ENCODE results near the gene KRCC1.

Gene KRCC1

DNA sequence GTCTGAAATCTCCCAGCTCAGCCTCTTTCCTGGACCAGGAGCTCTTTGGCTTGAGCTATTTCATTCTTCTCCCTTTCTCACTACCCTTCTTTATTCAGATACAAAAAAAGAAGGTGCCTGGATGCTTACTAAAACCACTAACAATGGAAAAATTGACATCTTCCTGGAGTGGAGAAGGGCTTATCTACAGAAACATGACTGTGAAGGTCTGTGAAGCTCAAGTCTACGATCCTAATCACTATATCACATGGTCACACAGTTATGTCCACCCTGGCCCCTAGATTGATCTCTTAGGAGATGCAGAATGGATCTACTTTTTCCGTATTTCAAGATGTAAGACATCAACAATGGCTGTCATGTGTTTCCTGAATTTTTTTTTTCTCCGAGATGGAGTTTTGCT is 5.7 kb upstream of the KRCC1 start:
- Histone ChIP-seq H3K27me3 (ENCODE audit: control insufficient read depth in 1 of 2, insufficient read depth in 2 of 2, low read length in 2 of 2) (no peaks in the 10 kb centered on the region), H3K9ac (ENCODE audit: low read length in 2 of 2) (no peak overlapping the region), H3K9me3 (ENCODE audit: control insufficient read depth in 2 of 2, low read length in 2 of 2) (no peaks in the 10 kb centered on the region), H3K4me1 (ENCODE audit: control insufficient read depth, insufficient read depth, low read length) (peaks cover 6% of the 10 kb centered on the region), H3K36me3 (ENCODE audit: control insufficient read depth in 2 of 2, insufficient read depth in 2 of 2, low read length in 2 of 2) (no peaks in the 10 kb centered on the region), H3K4me3 (ENCODE audit: low read length in 2 of 2) (no peak overlapping the region), H3K27ac (ENCODE audit: low read length) (no peak overlapping the region)

DNA sequence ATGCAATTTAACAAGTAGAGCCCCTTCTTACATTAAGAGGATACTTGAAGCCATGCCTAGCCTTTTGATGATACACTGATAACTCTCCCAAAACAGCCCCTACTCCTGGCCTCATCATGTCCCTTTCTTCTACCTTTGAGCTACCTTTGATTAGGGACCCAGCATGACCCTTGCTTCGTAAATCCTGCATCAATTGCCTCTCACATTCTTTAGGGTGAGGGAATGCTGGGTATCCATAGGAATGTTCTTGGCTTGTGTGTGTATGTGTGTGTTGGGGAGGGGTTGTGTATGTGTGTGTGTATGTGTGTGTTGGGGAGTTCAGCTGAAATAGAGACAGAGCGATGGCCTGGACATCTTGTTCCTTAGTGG is 5.3 kb upstream of the KRCC1 start:
- H3K4me1 ChIP-seq (ENCODE audit: control insufficient read depth, insufficient read depth, low read length) = peaks cover 11% of the 10 kb centered on the region
- H3K9me3 ChIP-seq (ENCODE audit: control insufficient read depth in 2 of 2, low read length in 2 of 2) = no peaks in the 10 kb centered on the region
- H3K9ac ChIP-seq (ENCODE audit: low read length in 2 of 2) = no peak overlapping the region
- H3K36me3 ChIP-seq (ENCODE audit: control insufficient read depth in 2 of 2, insufficient read depth in 2 of 2, low read length in 2 of 2) = no peaks in the 10 kb centered on the region
- no peaks in the 10 kb centered on the region for H3K27me3 ChIP-seq (ENCODE audit: control insufficient read depth in 1 of 2, insufficient read depth in 2 of 2, low read length in 2 of 2)
- H3K27ac ChIP-seq (ENCODE audit: low read length) = no peak overlapping the region
- no peak overlapping the region for H3K4me3 ChIP-seq (ENCODE audit: low read length in 2 of 2)

DNA sequence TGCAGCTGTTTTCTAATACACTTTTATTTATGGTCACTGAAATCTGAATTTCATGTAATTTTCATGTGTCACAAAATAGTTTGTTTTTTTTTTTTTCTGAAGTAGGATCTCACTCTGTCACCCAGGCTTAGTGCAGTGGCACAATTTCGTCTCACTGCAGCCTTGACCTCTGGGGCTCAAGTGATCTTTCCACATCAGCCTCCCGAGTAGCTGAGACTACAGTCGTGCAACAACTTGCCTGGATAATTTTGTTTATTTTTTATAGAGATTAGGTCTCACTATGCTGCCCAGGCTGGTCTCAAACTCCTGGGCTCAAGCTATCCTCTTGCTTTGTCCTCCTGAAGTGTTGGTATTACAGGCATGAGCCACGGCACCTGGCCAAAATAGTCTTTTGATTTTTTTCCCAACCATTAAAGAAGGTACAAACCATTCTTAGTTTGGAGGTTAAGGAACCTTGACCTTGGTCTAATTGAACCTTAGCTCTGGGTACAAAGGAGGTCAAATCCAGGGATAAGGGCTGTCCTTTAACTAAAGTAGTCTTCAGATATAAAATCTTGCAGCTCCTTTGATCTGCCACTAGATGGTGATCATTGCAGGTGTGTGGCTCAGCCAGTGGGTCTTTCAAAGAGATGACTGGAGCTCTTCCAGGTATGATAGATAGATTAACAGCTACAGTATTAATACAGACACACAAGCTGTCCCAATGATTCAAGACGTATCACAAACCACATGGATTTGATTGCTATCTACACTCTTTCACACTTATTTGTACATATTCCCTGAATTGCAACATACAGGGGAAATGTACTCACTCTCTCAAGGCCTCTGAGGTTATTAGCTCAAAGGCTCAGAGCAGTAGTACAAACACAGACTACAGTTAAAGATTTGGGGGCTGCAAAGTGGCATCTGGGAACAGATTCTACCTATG is 4.7 kb upstream of the KRCC1 start:
- Histone ChIP-seq H3K27me3 (ENCODE audit: control insufficient read depth in 1 of 2, insufficient read depth in 2 of 2, low read length in 2 of 2) (no peaks in the 10 kb centered on the region), H3K36me3 (ENCODE audit: control insufficient read depth in 2 of 2, insufficient read depth in 2 of 2, low read length in 2 of 2) (no peaks in the 10 kb centered on the region), H3K9ac (ENCODE audit: low read length in 2 of 2) (no peak overlapping the region), H3K4me1 (ENCODE audit: control insufficient read depth, insufficient read depth, low read length) (peaks cover 11% of the 10 kb centered on the region), H3K27ac (ENCODE audit: low read length) (no peak overlapping the region), H3K9me3 (ENCODE audit: control insufficient read depth in 2 of 2, low read length in 2 of 2) (no peaks in the 10 kb centered on the region), H3K4me3 (ENCODE audit: low read length in 2 of 2) (no peak overlapping the region)

DNA sequence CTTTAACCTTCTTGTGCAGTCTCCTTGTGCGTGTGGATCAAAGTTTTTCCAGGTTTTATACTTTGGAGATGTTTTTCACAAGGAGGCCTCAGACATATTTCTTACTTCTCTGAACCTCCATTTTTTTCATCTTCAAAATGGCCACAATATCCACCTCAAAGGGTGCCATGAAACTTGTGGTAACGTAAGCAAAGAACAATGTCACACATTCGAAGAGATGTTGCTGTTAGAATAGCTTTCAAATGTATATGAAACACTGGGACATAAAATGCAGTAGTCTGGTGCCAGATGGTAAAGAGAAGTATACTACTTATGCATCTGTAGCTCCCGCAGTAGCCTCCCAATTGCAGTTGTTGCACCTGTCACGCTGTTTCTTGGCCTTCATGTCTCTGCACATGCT is 2.6 kb upstream of the KRCC1 start:
- Histone ChIP-seq H3K4me3 (ENCODE audit: low read length in 2 of 2) (no peak overlapping the region), H3K9me3 (ENCODE audit: control insufficient read depth in 2 of 2, low read length in 2 of 2) (no peaks in the 10 kb centered on the region), H3K27ac (ENCODE audit: low read length) (no peak overlapping the region), H3K9ac (ENCODE audit: low read length in 2 of 2) (no peak overlapping the region), H3K36me3 (ENCODE audit: control insufficient read depth in 2 of 2, insufficient read depth in 2 of 2, low read length in 2 of 2) (no peaks in the 10 kb centered on the region), H3K4me1 (ENCODE audit: control insufficient read depth, insufficient read depth, low read length) (peaks cover 21% of the 10 kb centered on the region), H3K27me3 (ENCODE audit: control insufficient read depth in 1 of 2, insufficient read depth in 2 of 2, low read length in 2 of 2) (no peaks in the 10 kb centered on the region)

DNA sequence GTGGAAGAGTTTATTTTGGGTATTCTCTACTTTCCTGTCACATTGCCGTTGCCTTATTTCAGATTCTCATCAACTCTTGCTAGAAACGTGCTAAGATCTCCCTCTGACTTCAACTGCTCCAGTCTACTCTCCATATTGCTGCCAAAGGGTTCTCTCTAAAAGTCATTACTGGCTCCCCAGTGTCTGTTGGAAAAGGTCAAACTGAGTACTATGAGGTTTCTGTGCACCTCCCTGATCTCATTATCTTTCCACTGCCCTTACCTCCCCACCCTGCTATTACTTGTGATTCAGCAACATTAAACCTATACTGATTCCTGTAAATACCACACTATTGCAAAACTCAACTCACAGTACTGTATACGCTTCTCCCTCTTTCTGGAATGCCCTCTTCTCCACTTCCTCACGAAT is 1.9 kb upstream of the KRCC1 start:
- Histone ChIP-seq H3K4me3 (ENCODE audit: low read length in 2 of 2) (no peak overlapping the region), H3K27ac (ENCODE audit: low read length) (no peak overlapping the region)

DNA sequence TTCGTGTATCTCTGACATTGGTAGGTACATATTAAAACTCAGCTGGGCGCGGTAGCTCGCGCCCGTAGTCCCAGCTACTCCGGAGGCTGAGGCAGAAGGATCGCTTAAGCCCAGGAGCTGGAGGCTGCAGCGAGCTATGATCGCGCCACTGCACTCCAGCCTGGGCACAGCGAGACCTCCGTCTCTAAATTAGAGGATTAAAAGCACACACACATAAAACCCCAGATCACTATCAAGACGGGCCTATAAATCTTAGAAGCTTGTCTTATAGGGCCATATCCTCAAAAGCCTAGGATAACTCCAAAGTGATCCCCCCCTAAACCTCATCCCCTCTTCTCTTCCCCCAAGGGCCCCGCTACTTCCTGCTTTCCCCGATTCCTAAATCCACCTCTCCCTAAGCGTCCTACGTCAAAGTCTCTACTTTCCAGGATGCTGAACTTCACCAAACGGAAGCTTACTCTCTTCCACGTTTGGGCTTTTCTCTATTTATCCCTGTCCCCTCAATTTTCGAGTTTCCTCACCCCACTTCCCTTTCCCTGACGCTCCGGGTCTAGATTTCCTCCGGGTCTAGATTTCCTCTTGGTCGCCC is 707 bp downstream of the KRCC1 start:
- H3K27ac ChIP-seq (ENCODE audit: low read length) = peak overlapping the region; percentile 94

More for the DNA sequence above, 1.9 kb upstream of the KRCC1 start:
- H3K27me3 ChIP-seq (ENCODE audit: control insufficient read depth in 1 of 2, insufficient read depth in 2 of 2, low read length in 2 of 2) = no peaks in the 10 kb centered on the region
- no peak overlapping the region for H3K9ac ChIP-seq (ENCODE audit: low read length in 2 of 2)
- peaks cover 21% of the 10 kb centered on the region for H3K4me1 ChIP-seq (ENCODE audit: control insufficient read depth, insufficient read depth, low read length)
- no peaks in the 10 kb centered on the region for H3K9me3 ChIP-seq (ENCODE audit: control insufficient read depth in 2 of 2, low read length in 2 of 2)
- H3K36me3 ChIP-seq (ENCODE audit: control insufficient read depth in 2 of 2, insufficient read depth in 2 of 2, low read length in 2 of 2) = no peaks in the 10 kb centered on the region

DNA sequence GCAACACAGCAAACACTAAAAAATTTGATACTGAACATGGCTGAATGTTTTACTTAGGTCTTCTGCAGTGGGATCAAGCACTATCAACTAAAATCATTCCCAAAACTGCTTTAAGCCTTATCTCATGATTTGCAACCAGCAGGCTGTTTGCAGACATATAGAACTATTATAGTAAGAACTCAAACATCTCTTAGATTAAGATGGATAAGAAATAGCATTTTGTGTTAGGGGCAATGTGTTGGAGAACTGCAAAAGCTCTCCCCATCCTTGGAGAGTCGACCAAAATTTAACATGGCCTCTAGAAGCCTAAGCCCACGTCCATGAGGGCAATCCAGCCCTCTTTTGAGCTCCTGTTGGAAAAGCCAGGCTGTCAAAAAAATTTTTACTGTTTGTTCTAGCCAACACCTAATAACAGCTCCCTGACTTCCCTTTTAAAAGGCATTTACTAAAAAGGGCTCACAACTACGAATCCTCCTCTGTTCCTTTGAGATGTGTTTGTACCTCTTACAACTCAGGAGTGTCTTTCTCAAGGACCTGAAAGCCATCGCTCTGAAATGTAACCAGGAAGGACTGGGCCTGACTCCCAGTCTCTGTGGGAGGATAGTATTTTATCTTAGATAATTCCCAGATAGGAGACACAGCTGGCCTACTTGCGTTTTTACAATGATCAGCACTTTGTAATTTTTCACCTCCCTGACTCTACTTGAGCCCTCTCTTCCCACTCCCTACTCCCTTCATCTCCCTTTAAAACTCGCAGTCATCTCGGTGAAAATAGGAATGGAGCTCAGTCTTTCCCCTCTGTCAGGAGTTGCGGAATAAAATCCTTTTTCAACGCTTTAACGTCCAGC is 1.4 kb downstream of the KRCC1 start:
- H3K9ac ChIP-seq (ENCODE audit: low read length in 2 of 2) = peak overlapping the region; percentile 97 to 98

More for the DNA sequence above, 707 bp downstream of the KRCC1 start:
- H3K4me3 ChIP-seq (ENCODE audit: low read length in 2 of 2) = peak overlapping the region; percentile 80 to 94
- no peaks in the 10 kb centered on the region for H3K36me3 ChIP-seq (ENCODE audit: control insufficient read depth in 2 of 2, insufficient read depth in 2 of 2, low read length in 2 of 2)
- peak overlapping the region; percentile 97 to 98 for H3K9ac ChIP-seq (ENCODE audit: low read length in 2 of 2)
- H3K27me3 ChIP-seq (ENCODE audit: control insufficient read depth in 1 of 2, insufficient read depth in 2 of 2, low read length in 2 of 2) = no peaks in the 10 kb centered on the region
- no peaks in the 10 kb centered on the region for H3K9me3 ChIP-seq (ENCODE audit: control insufficient read depth in 2 of 2, low read length in 2 of 2)
- peaks cover 16% of the 10 kb centered on the region for H3K4me1 ChIP-seq (ENCODE audit: control insufficient read depth, insufficient read depth, low read length)

DNA sequence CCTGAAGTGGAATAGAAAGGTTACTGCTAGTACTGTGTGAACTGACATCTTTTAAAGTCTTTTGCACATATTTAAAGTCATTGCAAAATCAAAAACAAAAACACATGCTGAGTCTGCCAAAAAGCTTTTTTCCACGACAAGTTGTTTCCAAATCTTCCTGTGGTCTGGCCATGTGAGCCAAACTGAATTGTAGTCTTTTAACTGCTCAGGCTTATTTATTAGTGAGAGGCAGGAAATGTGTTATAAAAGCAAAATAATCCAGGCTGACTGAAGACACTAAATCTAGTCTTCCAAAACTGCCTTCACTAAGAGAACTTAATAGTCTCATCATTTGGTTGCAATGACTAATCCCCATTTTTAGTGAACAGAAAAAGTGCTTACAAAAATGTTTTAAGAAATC is 2.3 kb downstream of the KRCC1 start:
- Histone ChIP-seq H3K4me3 (ENCODE audit: low read length in 2 of 2) (no peak overlapping the region), H3K27me3 (ENCODE audit: control insufficient read depth in 1 of 2, insufficient read depth in 2 of 2, low read length in 2 of 2) (no peaks in the 10 kb centered on the region), H3K9me3 (ENCODE audit: control insufficient read depth in 2 of 2, low read length in 2 of 2) (no peaks in the 10 kb centered on the region), H3K9ac (ENCODE audit: low read length in 2 of 2) (no peak overlapping the region), H3K4me1 (ENCODE audit: control insufficient read depth, insufficient read depth, low read length) (peaks cover 16% of the 10 kb centered on the region), H3K36me3 (ENCODE audit: control insufficient read depth in 2 of 2, insufficient read depth in 2 of 2, low read length in 2 of 2) (no peaks in the 10 kb centered on the region), H3K27ac (ENCODE audit: low read length) (no peak overlapping the region)

More for the DNA sequence above, 1.4 kb downstream of the KRCC1 start:
- Histone ChIP-seq H3K36me3 (ENCODE audit: control insufficient read depth in 2 of 2, insufficient read depth in 2 of 2, low read length in 2 of 2) (no peaks in the 10 kb centered on the region), H3K9me3 (ENCODE audit: control insufficient read depth in 2 of 2, low read length in 2 of 2) (no peaks in the 10 kb centered on the region), H3K27ac (ENCODE audit: low read length) (peak overlapping the region; percentile 94), H3K4me3 (ENCODE audit: low read length in 2 of 2) (peak overlapping the region; percentile 80 to 94), H3K4me1 (ENCODE audit: control insufficient read depth, insufficient read depth, low read length) (peaks cover 16% of the 10 kb centered on the region), H3K27me3 (ENCODE audit: control insufficient read depth in 1 of 2, insufficient read depth in 2 of 2, low read length in 2 of 2) (no peaks in the 10 kb centered on the region)

DNA sequence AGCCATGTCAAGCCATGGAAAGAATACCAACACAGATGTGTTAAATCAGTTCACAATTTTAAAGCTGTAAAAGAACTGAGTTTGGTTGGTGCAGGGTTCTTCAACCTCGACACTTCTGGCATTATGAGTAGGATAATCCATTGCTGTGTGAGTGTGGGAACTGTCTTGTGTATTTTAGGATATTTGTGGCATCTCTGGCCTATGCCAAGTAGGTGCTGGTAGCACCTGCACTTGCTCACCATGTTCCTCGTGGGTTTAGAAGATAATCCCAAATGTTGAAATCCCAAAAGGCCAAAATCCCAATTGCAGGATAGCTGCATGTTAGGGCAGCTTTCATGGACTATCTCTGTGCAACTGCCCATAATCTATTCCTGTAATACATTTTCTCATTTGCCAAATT is 3.8 kb downstream of the KRCC1 start:
- no peaks in the 10 kb centered on the region for H3K9me3 ChIP-seq (ENCODE audit: control insufficient read depth in 2 of 2, low read length in 2 of 2)
- H3K36me3 ChIP-seq (ENCODE audit: control insufficient read depth in 2 of 2, insufficient read depth in 2 of 2, low read length in 2 of 2) = no peaks in the 10 kb centered on the region
- H3K27ac ChIP-seq (ENCODE audit: low read length) = no peak overlapping the region
- H3K4me1 ChIP-seq (ENCODE audit: control insufficient read depth, insufficient read depth, low read length) = peaks cover 16% of the 10 kb centered on the region
- no peak overlapping the region for H3K9ac ChIP-seq (ENCODE audit: low read length in 2 of 2)
- no peak overlapping the region for H3K4me3 ChIP-seq (ENCODE audit: low read length in 2 of 2)
- no peaks in the 10 kb centered on the region for H3K27me3 ChIP-seq (ENCODE audit: control insufficient read depth in 1 of 2, insufficient read depth in 2 of 2, low read length in 2 of 2)

DNA sequence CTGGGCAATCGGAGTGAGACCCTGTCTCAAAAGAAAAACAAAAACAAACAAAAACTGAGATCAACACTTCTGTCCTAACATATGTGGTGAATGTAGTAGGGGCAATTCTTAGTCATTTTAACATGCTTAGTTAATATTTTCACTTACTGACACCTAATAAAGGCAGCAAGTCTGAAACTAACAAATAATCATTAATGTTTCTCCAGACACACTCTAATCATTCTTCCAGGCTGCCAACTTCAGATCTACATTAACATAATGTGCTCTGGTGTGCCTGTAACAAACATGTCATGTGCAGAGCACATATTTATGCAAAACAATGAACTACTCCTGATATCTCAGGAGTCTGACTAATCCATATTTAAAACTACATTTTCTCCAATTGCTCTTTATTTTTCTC is 6.0 kb downstream of the KRCC1 start:
- H3K9ac ChIP-seq (ENCODE audit: low read length in 2 of 2) = no peak overlapping the region
- peaks cover 9% of the 10 kb centered on the region for H3K4me1 ChIP-seq (ENCODE audit: control insufficient read depth, insufficient read depth, low read length)
- no peaks in the 10 kb centered on the region for H3K9me3 ChIP-seq (ENCODE audit: control insufficient read depth in 2 of 2, low read length in 2 of 2)
- no peak overlapping the region for H3K4me3 ChIP-seq (ENCODE audit: low read length in 2 of 2)
- no peaks in the 10 kb centered on the region for H3K27me3 ChIP-seq (ENCODE audit: control insufficient read depth in 1 of 2, insufficient read depth in 2 of 2, low read length in 2 of 2)
- no peaks in the 10 kb centered on the region for H3K36me3 ChIP-seq (ENCODE audit: control insufficient read depth in 2 of 2, insufficient read depth in 2 of 2, low read length in 2 of 2)
- H3K27ac ChIP-seq (ENCODE audit: low read length) = no peak overlapping the region

Data from stomach smooth muscle (tissue), 2 donors.